IPS-18a (cell line): ENCODE measurements around the gene ARL17A.
"Not testable (repeated sequence)": the region's sequence is repeated elsewhere in the genome, so short reads cannot be mapped to it uniquely, and the experiment has no call there.

ENCODE experiments used
- H3K27ac ChIP-seq: one replicate; pipeline ENCODE4 v1.5.1; 2013; ENCODE audit warnings: low read length
- H3K27me3 ChIP-seq: one replicate; pipeline ENCODE4 v1.6.1; 2013; ENCODE audit warnings: mild to moderate bottlenecking, low read length; ENCODE audit not compliant: control insufficient read depth, insufficient read depth
- H3K36me3 ChIP-seq: one replicate; pipeline ENCODE4 v1.6.1; 2013; ENCODE audit warnings: low read depth, low read length; ENCODE audit not compliant: control insufficient read depth
- H3K4me1 ChIP-seq: one replicate; pipeline ENCODE4 v1.6.1; 2013; ENCODE audit warnings: low read depth, low read length; ENCODE audit not compliant: control insufficient read depth
- H3K4me3 ChIP-seq: one replicate; pipeline ENCODE4 v1.5.1; 2013; ENCODE audit warnings: low read length
- H3K9ac ChIP-seq: one replicate; pipeline ENCODE4 v1.6.1; 2013; ENCODE audit warnings: mild to moderate bottlenecking, low read length, moderate library complexity
- H3K9me3 ChIP-seq: one replicate; pipeline ENCODE4 v1.6.1; 2013; ENCODE audit warnings: low read depth, low read length; ENCODE audit not compliant: control insufficient read depth

The ARL17A gene

GRCh38 chr17:46579083-46580075, at the start of gene ARL17A:
Gene ARL17A (minus strand): TSS chr17:46579691. CDS start chr17:46576322, 3,369 bp downstream.
- H3K36me3 ChIP-seq, H3K4me3 ChIP-seq, H3K27ac ChIP-seq, H3K27me3 ChIP-seq, H3K9ac ChIP-seq, H3K9me3 ChIP-seq, H3K4me1 ChIP-seq: not testable (repeated sequence)

- not testable (repeated sequence) for H3K9ac ChIP-seq, H3K27me3 ChIP-seq, H3K27ac ChIP-seq, H3K36me3 ChIP-seq, H3K4me1 ChIP-seq, H3K4me3 ChIP-seq, H3K9me3 ChIP-seq
These were observed 49.4 kb upstream of the ARL17A start for GRCh38 chr17:46628753-46629436.

GRCh38 chr17:46627452-46627851, 48.0 kb upstream of the ARL17A start:
- not testable (repeated sequence) for H3K27me3 ChIP-seq, H3K27ac ChIP-seq, H3K36me3 ChIP-seq, H3K4me1 ChIP-seq, H3K4me3 ChIP-seq, H3K9me3 ChIP-seq, H3K9ac ChIP-seq

GRCh38 chr17:46624726-46625125, 45.2 kb upstream of the ARL17A start:
- H3K9me3 ChIP-seq, H3K27me3 ChIP-seq, H3K4me1 ChIP-seq, H3K36me3 ChIP-seq, H3K9ac ChIP-seq, H3K27ac ChIP-seq, H3K4me3 ChIP-seq: not testable (repeated sequence)

GRCh38 chr17:46623790-46624189, 44.3 kb upstream of the ARL17A start:
- H3K27ac ChIP-seq, H3K9ac ChIP-seq, H3K9me3 ChIP-seq, H3K4me1 ChIP-seq, H3K36me3 ChIP-seq, H3K4me3 ChIP-seq, H3K27me3 ChIP-seq: not testable (repeated sequence)

GRCh38 chr17:46618975-46619374, 39.5 kb upstream of the ARL17A start:
- not testable (repeated sequence) for H3K9me3 ChIP-seq, H3K9ac ChIP-seq, H3K27ac ChIP-seq, H3K36me3 ChIP-seq, H3K4me3 ChIP-seq, H3K4me1 ChIP-seq, H3K27me3 ChIP-seq

GRCh38 chr17:46617121-46617520, 37.6 kb upstream of the ARL17A start:
- H3K9me3 ChIP-seq, H3K9ac ChIP-seq, H3K36me3 ChIP-seq, H3K4me1 ChIP-seq, H3K4me3 ChIP-seq, H3K27ac ChIP-seq, H3K27me3 ChIP-seq: not testable (repeated sequence)

GRCh38 chr17:46613876-46614275, 34.4 kb upstream of the ARL17A start:
- not testable (repeated sequence) for H3K4me3 ChIP-seq, H3K9ac ChIP-seq, H3K27me3 ChIP-seq, H3K4me1 ChIP-seq, H3K9me3 ChIP-seq, H3K36me3 ChIP-seq, H3K27ac ChIP-seq

GRCh38 chr17:46611304-46611703, 31.8 kb upstream of the ARL17A start:
- H3K27ac ChIP-seq, H3K9me3 ChIP-seq, H3K36me3 ChIP-seq, H3K9ac ChIP-seq, H3K27me3 ChIP-seq, H3K4me1 ChIP-seq, H3K4me3 ChIP-seq: not testable (repeated sequence)

- H3K27ac ChIP-seq, H3K4me1 ChIP-seq, H3K9ac ChIP-seq, H3K27me3 ChIP-seq, H3K36me3 ChIP-seq, H3K9me3 ChIP-seq, H3K4me3 ChIP-seq: not testable (repeated sequence)
These were observed 23.6 kb upstream of the ARL17A start for GRCh38 chr17:46603125-46603524.

GRCh38 chr17:46600767-46601166, 21.3 kb upstream of the ARL17A start:
- not testable (repeated sequence) for H3K4me1 ChIP-seq, H3K27ac ChIP-seq, H3K36me3 ChIP-seq, H3K4me3 ChIP-seq, H3K27me3 ChIP-seq, H3K9me3 ChIP-seq, H3K9ac ChIP-seq
